Natural killer cell (primary cell): ENCODE measurements around the gene VAV1. TPM values are rescaled to one million over a fixed set of nuclear protein-coding genes. Genes with fewer than 3 reads are reported as not detected.

Experiments
- ATAC-seq, 3 donors: fragments of 150-1000 bp in 2 of 3; fragments of 200-7000 bp in 1 of 3; cut with Tn5 transposase; 1 replicate in 1 of 3; 2 replicates in 2 of 3; pipeline ENCODE4 v1.10.0; 2021; ENCODE audit warnings: mild to moderate bottlenecking in 2 of 3, moderate library complexity in 2 of 3
- DNase-seq, 2 donors: peaks; one replicate each; pipeline versions ENCODE4 v3.0.0 to v3.0.0-alpha.2; 2013 to 2021; ENCODE audit warnings: mixed read lengths in 1 of 2
- H3K27ac ChIP-seq: one replicate; pipeline ENCODE4 v1.5.1; 2013; ENCODE audit warnings: mild to moderate bottlenecking, low read length
- H3K27me3 ChIP-seq: one replicate; pipeline ENCODE4 v1.6.1; 2013; ENCODE audit warnings: low read length; ENCODE audit not compliant: control insufficient read depth, insufficient read depth
- H3K36me3 ChIP-seq: one replicate; pipeline ENCODE4 v1.6.1; 2013; ENCODE audit warnings: low read length; ENCODE audit not compliant: control insufficient read depth, insufficient read depth
- H3K4me1 ChIP-seq: one replicate; pipeline ENCODE4 v1.6.1; 2013; ENCODE audit warnings: low read length; ENCODE audit not compliant: control insufficient read depth, insufficient read depth
- H3K4me3 ChIP-seq: one replicate; pipeline ENCODE4 v1.5.1; 2013; ENCODE audit warnings: low read length
- H3K9me3 ChIP-seq: one replicate; pipeline ENCODE4 v1.6.1; 2013; ENCODE audit warnings: low read length; ENCODE audit not compliant: control insufficient read depth, insufficient read depth
- H3K27ac Mint-ChIP-seq, 2 donors: one replicate each; pipeline ENCODE4 v1.8.0; 2022; ENCODE audit warnings: mild to moderate bottlenecking in 2 of 2, mixed read lengths in 2 of 2, moderate library complexity in 1 of 2
- H3K27me3 Mint-ChIP-seq, 2 donors: one replicate each; pipeline ENCODE4 v1.8.0; 2022; ENCODE audit warnings: low read depth in 2 of 2, mixed read lengths in 2 of 2
- H3K36me3 Mint-ChIP-seq: one replicate; pipeline ENCODE4 v1.8.0; 2022; ENCODE audit warnings: mixed read lengths
- H3K4me1 Mint-ChIP-seq, 2 donors: one replicate each; pipeline ENCODE4 v1.8.0; 2022; ENCODE audit warnings: mixed read lengths in 2 of 2
- H3K4me3 Mint-ChIP-seq: one replicate; pipeline ENCODE4 v1.8.0; 2022; ENCODE audit warnings: mild to moderate bottlenecking, moderate library complexity, mixed read lengths
- H3K9me3 Mint-ChIP-seq, 2 donors: one replicate each; pipeline ENCODE4 v1.8.0; 2022; ENCODE audit warnings: mixed read lengths in 2 of 2
- WGBS: methylation state at CpG from one replicate; pipeline ENCODE4 v1.1.7; 2013; ENCODE audit warnings: missing lambda C conversion rate; ENCODE audit not compliant: insufficient coverage; 5-methylcytosine and 5-hydroxymethylcytosine counted together
- intact Hi-C: fragments of 100-400 bp; cut with micrococcal nuclease; formaldehyde crosslinking; loops from one replicate; pipeline ENCODE4 v1.14.2; 2022
- total RNA-seq, 4 donors: library from RNA; stranded (reverse); fragments of 120-200 nt in 1 of 4; gene quantifications; one replicate each; pipeline versions ENCODE4 v1.2.3 to v1.2.4, GENCODE V29; 2013 to 2022
- TF ChIP-seq, protein P1 (sequence below): fragments of 200-600 bp; IDR thresholded peaks from one replicate; pipeline ENCODE4 v1.8.0; 2022; ENCODE audit warnings: antibody characterized with exemption

Gene VAV1
- total RNA-seq, 3 donors from 2014 or later (not counting 1 experiment from before 2014, with no cell fraction given) = 141 to 167 (median 164) TPM

DNA sequence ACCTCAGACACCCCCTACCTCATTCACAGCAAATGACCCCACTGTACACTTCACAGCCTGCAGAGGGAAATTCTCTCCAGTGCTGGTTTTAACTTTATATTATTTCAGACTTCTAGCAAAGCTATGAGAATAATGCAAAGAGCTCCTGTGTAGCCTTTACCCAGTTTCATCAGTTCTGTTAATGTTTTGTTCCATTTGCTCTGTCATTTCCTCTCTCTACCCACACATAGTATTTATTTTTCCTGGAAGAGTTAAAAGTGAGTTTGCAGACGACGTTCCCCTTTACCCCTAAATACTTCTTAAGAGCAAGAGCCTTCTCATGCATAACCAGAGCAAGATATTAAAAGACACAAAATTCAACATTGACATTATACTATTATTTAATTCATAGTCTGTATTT is 65.0 kb downstream of the VAV1 start:
- Histone ChIP-seq H3K27ac (no peak overlapping the region), H3K27me3 (no peaks in the 10 kb centered on the region), H3K4me1 (no peaks in the 10 kb centered on the region), H3K9me3 (no peaks in the 10 kb centered on the region), H3K36me3 (peaks cover 50% of the 10 kb centered on the region), H3K4me3 (no peak overlapping the region)
- WGBS = no CpG with 5 or more reads among the region's 2 CpGs
- ATAC-seq (no peak), DNase-seq (no peak)
- intact Hi-C loops = no loop called here
- H3K27ac Mint-ChIP-seq = peak overlapping the region; percentile 1 to 68
- peaks cover 19% of the 10 kb centered on the region for H3K36me3 Mint-ChIP-seq
- H3K9me3 Mint-ChIP-seq = no peaks in the 10 kb centered on the region
- H3K4me1 Mint-ChIP-seq = peaks cover 0 to 8% of the 10 kb centered on the region in 2 donors
- H3K4me3 Mint-ChIP-seq = no peak overlapping the region
- H3K27me3 Mint-ChIP-seq = no peaks in the 10 kb centered on the region
- TF ChIP-seq, protein P1, sequence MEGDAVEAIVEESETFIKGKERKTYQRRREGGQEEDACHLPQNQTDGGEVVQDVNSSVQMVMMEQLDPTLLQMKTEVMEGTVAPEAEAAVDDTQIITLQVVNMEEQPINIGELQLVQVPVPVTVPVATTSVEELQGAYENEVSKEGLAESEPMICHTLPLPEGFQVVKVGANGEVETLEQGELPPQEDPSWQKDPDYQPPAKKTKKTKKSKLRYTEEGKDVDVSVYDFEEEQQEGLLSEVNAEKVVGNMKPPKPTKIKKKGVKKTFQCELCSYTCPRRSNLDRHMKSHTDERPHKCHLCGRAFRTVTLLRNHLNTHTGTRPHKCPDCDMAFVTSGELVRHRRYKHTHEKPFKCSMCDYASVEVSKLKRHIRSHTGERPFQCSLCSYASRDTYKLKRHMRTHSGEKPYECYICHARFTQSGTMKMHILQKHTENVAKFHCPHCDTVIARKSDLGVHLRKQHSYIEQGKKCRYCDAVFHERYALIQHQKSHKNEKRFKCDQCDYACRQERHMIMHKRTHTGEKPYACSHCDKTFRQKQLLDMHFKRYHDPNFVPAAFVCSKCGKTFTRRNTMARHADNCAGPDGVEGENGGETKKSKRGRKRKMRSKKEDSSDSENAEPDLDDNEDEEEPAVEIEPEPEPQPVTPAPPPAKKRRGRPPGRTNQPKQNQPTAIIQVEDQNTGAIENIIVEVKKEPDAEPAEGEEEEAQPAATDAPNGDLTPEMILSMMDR = no peak

DNA sequence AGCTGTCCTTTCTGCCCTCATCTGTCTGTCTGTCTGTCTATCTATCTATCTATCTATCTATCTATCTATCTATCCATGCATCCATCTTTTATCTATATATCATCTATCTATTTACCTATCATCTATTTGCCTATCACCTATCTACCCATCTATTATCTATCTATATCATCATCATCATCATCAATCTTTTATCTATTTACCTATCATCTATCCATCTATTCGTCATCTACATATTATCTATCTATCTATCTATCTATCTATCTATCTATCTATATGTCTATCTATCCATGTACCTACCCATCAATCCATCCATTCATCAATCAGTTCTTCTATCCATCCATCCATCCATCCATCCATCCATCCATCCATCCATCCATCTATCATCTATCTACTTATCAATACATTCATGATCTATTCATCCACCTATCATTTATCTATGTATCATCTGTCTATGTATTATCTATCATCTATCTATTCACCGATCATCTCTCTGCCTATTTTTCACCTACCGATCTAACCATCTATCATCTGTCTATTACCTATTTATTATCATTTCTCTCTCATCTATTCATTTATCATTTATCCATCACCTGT is 65.7 kb downstream of the VAV1 start:
- Histone ChIP-seq H3K4me1 (no peaks in the 10 kb centered on the region), H3K27ac (no peak overlapping the region), H3K4me3 (no peak overlapping the region), H3K27me3 (no peaks in the 10 kb centered on the region), H3K9me3 (no peaks in the 10 kb centered on the region), H3K36me3 (peaks cover 47% of the 10 kb centered on the region)
- Mint-ChIP-seq H3K4me3 (no peak overlapping the region), H3K9me3 (no peaks in the 10 kb centered on the region), H3K4me1 (peaks cover 0 to 4% of the 10 kb centered on the region in 2 donors), H3K36me3 (peaks cover 12% of the 10 kb centered on the region), H3K27ac (peak overlapping the region; percentile 1 to 68), H3K27me3 (no peaks in the 10 kb centered on the region)
- WGBS = 99% methylated on average over 3 of the region's 3 CpGs
- DNase-seq = no peak
- ATAC-seq = no peak
- intact Hi-C loops = no loop called here
- TF ChIP-seq, protein P1 = no peak

DNA sequence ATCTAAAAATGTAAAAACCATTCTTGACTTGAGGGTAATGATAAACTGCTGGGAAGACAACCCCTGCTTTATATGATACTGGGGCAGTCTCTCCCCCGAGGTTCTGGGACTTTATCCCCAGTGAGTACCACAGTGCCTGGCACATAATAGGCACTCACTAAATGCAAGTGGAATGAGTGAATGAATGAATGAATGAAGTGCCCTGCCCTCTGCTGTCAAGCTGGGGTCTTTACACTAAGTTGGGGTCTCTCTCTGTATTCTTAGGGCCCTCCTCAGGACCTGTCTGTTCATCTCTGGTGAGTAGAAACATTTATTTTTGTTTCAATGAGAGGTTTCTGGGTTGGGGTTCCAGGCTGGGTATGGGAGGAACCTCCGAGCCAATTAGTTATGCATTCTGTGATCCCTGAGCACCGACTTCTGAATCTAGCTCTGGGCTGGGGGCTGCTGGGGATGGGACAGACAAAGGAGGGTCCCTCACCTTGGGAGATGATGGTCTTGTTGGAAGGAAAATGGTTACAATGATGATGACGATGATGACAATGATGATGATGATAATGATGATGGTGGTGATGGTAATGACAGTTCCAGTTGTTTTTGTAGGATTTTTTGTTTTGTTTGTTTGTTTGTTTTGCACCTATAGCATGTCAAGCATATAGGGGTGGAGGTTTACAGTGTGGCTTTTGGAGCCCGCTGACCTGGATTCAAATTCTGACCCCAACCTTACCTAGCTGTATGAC is 70.5 kb downstream of the VAV1 start:
- no peaks in the 10 kb centered on the region for H3K4me1 ChIP-seq
- TF ChIP-seq, protein P1 = no peak
- DNase-seq = no peak
- H3K4me3 Mint-ChIP-seq = no peak overlapping the region
- H3K9me3 Mint-ChIP-seq = no peaks in the 10 kb centered on the region
- intact Hi-C loops = no loop called here
- no peaks in the 10 kb centered on the region for H3K27me3 ChIP-seq
- no peak for ATAC-seq
- no peaks in the 10 kb centered on the region for H3K9me3 ChIP-seq
- H3K36me3 Mint-ChIP-seq = no peaks in the 10 kb centered on the region
- H3K4me3 ChIP-seq = no peak overlapping the region
- H3K27me3 Mint-ChIP-seq = no peaks in the 10 kb centered on the region
- peak overlapping the region; percentile 3 to 62 for H3K27ac Mint-ChIP-seq
- H3K4me1 Mint-ChIP-seq = peaks cover 0 to 4% of the 10 kb centered on the region in 2 donors
- WGBS = 94% methylated on average over 4 of the region's 5 CpGs
- peaks cover 23% of the 10 kb centered on the region for H3K36me3 ChIP-seq
- no peak overlapping the region for H3K27ac ChIP-seq
